Stimulated activated CD4-positive, alpha-beta T cell treated with anti-CD3 and anti-CD28 coated beads, Interleukin-4, amount 100 ng/mL, for 48 hours (primary cell): ENCODE measurements around the gene ATL2.
A peak's percentile ranks its signal among the peaks of the same experiment; 100 is the strongest.
"Not testable (repeated sequence)": the region's sequence is repeated elsewhere in the genome, so short reads cannot be mapped to it uniquely, and the experiment has no call there.

ENCODE experiments used
- DNase-seq, 2 donors: peaks; one replicate each; pipeline ENCODE4 v3.0.0-alpha.2; 2020; ENCODE audit warnings: low read depth in 2 of 2

ATL2 gene

GRCh38 chr2:38390947-38391346 lies 13.9 kb upstream of the ATL2 start:
- no peak for DNase-seq

DNA sequence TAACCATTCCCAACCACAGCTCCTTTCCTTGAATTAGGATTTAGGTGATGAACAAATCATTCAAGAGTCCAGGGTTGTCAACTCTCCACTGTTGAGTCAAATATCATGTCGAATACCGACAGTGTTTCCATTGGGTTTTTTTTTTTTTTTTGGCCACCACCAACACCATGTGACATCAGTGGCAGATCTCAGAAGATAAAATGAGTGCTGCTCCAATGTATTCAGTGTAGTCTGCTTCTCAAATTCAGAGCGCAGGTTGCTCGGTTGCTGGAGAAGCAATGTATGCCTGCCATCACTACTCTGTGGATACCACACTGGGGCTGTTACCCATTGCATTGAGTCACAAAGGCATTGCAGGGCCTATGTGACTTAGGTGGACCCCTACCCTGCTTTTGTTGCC lies 10.8 kb upstream of the ATL2 start:
- DNase-seq = no peak

DNA sequence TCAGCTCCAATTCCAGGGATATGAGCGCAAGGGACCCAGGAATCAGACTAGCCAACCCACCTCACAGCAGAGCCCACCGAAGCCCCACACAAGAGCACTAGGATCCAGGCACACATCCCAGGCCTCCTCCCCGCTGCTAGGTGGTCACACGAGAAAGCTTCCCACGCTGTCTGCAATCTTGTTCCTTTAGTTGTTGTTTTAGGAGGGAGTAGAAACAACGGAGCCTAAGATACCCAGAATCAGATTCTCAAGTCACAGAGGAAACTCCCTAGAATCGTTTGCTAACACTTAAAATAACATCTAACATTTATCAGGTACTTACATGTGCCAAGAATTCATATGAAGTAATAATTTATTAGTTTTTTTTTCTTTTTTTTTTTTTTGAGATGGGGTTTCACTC lies 9.7 kb upstream of the ATL2 start:
- DNase-seq = no peak

DNA sequence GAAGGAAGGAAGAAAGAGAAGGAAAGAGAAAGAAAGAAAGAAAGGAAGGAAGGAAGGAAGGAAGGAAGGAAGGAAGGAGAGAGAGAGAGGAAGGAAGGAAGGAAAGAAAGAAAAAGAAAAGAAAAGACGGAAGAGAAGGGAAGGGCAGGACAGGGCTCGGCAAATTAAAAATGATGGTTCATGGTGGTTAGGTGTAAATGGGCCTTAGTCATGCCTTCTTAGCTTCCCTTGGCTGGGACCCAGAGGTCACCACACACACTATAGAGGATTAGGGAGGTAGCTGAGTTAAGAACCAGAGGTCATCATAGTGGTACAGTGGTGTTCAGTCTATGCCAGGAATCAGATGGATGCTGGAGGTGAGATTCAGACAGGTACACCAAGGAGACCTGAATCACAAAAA lies 9.3 kb upstream of the ATL2 start:
- no peak for DNase-seq

- no peak for DNase-seq
Measured at GRCh38 chr2:38384338-38384737, 7.3 kb upstream of the ATL2 start.

DNA sequence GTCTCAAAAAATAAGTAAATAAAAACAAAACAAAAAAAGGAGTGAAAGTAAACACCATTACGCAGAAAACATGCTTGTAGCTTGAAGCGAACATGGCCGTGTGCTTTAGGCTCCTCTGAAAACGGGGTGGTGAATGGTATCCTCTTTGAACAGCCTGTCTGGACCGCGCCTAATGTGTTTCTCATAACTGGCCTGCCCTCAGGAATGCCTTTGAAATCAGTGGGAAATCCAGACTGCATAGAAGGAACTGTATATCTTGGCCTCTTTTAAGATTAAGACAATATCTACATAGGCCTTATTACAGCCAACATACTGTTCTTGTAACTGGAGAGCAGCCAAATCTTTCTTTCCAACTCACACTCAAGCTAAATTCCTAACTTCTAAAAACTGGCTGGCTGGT lies 6.7 kb upstream of the ATL2 start:
- not testable (repeated sequence) for DNase-seq

- DNase-seq = no peak
Measured at GRCh38 chr2:38381381-38382143, 4.5 kb upstream of the ATL2 start.

DNA sequence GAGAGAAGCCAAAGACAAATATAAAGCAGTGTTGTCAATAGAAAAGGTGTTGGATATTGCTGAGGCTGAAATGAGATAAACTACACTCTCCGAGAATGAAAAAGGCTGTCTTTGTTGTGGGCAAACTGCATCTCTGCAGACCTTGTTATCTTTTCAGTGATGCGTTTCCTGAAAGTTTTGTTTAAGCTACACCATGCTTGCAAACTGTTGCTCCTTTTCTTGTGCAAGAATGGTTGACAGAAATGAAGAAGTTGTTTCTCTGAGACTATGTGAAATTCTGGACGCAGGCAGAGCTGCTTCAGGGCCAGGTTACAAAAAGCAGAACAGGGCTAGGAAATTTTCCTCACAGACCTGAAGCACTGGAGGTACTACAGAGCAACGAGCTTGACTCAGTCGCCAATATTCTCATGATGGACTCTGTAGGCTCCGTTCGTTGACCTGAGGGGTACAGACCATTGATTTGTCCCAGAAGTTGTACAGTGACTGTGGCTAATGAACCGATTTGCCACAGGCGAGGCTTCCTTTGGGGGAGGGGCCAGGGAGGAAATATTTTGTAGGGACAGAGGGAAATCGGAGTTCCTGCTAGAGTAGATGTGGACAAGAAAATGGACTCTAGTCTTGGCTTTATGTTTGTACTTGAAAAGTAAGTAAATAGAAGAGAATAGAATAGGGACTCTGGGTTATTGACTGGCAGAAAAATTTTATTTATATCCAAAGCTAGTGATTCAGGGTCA lies 3.5 kb upstream of the ATL2 start:
- DNase-seq = no peak

DNA sequence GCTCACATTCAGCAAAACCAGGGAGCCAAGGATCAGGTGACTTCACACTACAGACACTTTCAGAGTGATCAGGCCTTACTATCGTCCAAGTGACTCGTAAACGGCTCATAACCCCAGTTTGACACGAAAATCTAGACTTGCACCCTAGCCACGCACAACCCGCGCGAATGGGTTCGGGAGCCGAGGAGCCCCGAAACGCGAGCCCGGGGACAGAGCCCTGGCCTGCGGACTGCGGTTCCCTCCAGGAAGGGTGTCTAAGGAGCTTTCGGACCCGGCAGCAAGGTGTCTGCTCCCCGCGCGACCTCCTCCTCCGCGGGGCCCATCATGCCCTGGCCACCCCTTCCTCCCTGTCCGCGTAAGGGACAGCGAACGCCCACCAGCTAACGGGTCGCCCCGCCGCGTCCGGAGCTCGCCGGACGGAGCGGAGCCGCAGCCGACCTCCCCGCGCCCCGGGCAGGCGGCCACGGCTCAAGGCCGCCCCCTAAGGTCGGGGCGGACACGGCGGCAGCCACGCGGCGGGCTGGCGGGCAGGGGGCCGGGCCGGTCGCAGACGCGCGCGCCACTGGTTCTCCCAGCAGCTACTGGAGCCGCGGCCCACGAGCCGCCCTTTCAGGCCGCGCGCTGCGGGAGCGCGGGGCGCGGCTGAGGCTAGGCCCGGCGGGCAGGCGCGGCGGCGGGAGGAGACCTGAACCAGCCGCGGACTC lies 575 bp downstream of the ATL2 start:
- peak; percentile 40 to 50 for DNase-seq

- no peak for DNase-seq
Measured at GRCh38 chr2:38375696-38376345, 1.3 kb downstream of the ATL2 start.

DNA sequence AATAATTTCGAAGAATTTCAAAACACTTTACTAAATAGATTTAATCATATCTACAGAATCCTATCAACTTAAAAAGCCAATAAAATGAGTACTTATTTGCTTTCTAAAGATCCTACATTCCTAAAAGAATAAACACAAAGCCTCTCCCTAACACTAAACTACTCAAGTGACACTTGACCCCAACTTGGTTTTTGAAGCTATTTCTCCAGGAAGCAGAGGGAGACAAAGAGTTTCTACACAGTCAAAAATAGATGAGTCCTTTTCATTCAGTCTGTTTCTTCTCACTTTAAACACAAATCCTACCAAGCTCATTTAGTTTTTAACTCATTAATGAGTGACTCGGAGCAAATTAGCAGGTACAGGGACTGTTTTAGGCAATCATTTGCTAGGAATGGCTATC lies 2.1 kb downstream of the ATL2 start:
- DNase-seq = no peak

DNA sequence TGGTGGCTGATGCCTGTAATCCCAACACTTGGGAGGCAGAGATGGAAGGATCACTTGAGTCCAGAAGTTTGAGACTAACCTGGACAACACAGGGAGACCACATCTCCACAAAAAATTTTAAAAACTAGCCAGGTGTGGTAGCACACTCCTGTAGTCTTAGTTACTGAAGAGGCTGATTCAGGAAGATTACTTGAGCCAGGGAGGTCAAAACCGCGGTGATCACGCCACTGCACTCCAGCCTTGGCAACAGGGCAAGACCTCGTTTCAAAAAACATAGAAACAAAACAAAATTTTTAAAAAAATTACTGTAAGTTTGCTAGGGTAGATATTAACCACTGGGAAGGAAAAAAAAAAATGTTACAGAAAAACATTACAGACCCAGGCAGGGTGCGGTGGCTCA lies 5.8 kb downstream of the ATL2 start:
- DNase-seq = no peak

GRCh38 chr2:38370664-38371063 lies 6.4 kb downstream of the ATL2 start:
- no peak for DNase-seq

DNA sequence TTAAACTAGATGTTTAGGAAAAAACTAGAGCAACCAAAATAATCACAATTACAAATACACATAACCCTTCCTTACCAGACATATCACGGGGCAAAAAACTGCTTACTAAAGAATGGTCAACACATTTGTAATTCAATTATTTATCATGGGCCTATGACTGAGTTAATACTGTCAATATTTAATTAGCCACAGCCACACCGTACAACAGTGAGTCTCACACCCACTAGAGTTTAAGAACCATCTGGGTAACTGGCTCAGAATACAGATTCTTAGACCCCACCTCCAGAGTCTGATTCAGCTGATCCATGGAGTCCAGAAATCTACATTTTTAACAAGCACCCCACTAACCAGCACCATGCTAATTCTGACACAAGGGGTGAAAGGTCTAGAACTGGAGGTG lies 14.8 kb downstream of the ATL2 start:
- no peak for DNase-seq

- DNase-seq = no peak
Measured at GRCh38 chr2:38360177-38360576, 16.9 kb downstream of the ATL2 start.

DNA sequence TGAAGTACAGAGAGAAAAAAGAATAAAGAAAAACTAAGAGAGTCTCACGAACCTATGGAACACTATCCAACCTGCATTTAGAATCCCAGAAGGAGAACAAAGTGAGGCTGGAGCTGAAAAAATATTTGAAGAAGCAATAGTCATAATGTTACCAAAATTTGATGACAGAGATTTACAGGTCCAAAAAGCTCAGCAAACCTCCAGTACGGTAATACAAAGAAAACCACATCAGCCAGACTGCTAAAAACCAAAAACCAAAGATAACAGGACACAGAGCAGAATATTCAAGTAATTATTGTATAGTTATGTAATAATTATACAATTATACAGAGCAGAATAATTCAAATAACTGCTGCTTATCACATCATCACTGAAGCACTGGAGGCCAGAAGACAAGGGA lies 23.7 kb downstream of the ATL2 start:
- DNase-seq = no peak

DNA sequence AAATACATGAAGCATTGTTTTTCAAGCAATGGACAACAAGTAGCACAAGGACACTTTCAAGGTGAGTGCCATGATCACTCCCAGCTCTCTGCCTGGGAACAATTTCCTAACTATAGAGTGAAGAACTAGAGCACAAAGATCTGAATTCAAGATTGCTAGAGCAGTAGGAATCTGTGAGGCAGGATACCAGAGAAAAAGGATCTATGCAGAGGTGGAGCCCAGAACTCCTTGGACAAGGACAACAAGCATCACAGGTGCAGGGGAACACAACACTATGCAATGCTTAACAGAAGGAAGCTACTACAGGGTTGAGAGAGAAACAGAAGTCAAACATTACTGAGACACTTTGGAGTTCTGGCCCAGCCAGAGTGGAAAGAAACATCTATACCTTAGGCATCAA lies 24.7 kb downstream of the ATL2 start:
- DNase-seq = no peak

GRCh38 chr2:38345323-38346038 lies 31.6 kb downstream of the ATL2 start:
- DNase-seq = no peak

- no peak for DNase-seq
Measured at GRCh38 chr2:38344813-38345212, 32.3 kb downstream of the ATL2 start.

GRCh38 chr2:38343212-38343611 lies 33.9 kb downstream of the ATL2 start:
- no peak for DNase-seq

- DNase-seq = no peak
Measured at GRCh38 chr2:38336621-38337020, 40.5 kb downstream of the ATL2 start.

GRCh38 chr2:38330754-38331153 lies 46.3 kb downstream of the ATL2 start:
- DNase-seq = no peak
